Astrocyte (in vitro differentiated cells and primary cell): Measurements from ENCODE around the gene DCLRE1C. TPM values are rescaled to one million over a fixed set of nuclear protein-coding genes. Genes with fewer than 3 reads are reported as not detected.

Experiments used
- total RNA-seq: library from RNA; stranded (reverse); gene quantifications from 2 replicates; pipeline ENCODE4 v1.2.1, GENCODE V29; 2021

DCLRE1C gene
- total RNA-seq, 1 donor from 2014 or later = 10.1 TPM

Other genes with a start within 250 kb of the DCLRE1C start
- 36.0 and 42.3 TPM in 2 replicates for gene FAM107B, start 179.2 kb downstream of the DCLRE1C start, total RNA-seq
- 1.4 and 2.0 TPM in 2 replicates for gene CDNF, start 116.1 kb downstream of the DCLRE1C start, total RNA-seq
- 12.8 and 13.3 TPM in 2 replicates for gene HSPA14, start 115.8 kb downstream of the DCLRE1C start, total RNA-seq
- gene MSANTD7, start 115.8 kb downstream of the DCLRE1C start, total RNA-seq = 15.1 and 16.0 TPM in 2 replicates
- gene SUV39H2, start 75.2 kb downstream of the DCLRE1C start, total RNA-seq = 10.6 and 13.8 TPM in 2 replicates
- 0.43 and 0.53 TPM in 2 replicates for gene MEIG1, start 5.3 kb upstream of the DCLRE1C start, total RNA-seq
- gene OLAH, start 89.8 kb upstream of the DCLRE1C start, total RNA-seq = not detected in 2 replicates
- 0.36 and 0.79 TPM in 2 replicates for gene ACBD7, start 134.7 kb upstream of the DCLRE1C start, total RNA-seq
- 17.6 and 17.9 TPM in 2 replicates for gene RPP38, start 143.3 kb upstream of the DCLRE1C start, total RNA-seq
- gene NMT2, start 214.6 kb upstream of the DCLRE1C start, total RNA-seq = 20.9 and 22.1 TPM in 2 replicates